HG02970 (cell line): ENCODE data around the gene NPDC1.
"Not testable (repeated sequence)": the region's sequence is repeated elsewhere in the genome, so short reads cannot be mapped to it uniquely, and the experiment has no call there.

Experiments used
- ATAC-seq: cut with Tn5 transposase; IDR thresholded peaks from one replicate; pipeline ENCODE4 v1.9.1; 2021; ENCODE audit warnings: mild to moderate bottlenecking, moderate library complexity, moderate number of reproducible peaks; ENCODE audit not compliant: unreplicated experiment, low FRiP score

NPDC1 gene

DNA sequence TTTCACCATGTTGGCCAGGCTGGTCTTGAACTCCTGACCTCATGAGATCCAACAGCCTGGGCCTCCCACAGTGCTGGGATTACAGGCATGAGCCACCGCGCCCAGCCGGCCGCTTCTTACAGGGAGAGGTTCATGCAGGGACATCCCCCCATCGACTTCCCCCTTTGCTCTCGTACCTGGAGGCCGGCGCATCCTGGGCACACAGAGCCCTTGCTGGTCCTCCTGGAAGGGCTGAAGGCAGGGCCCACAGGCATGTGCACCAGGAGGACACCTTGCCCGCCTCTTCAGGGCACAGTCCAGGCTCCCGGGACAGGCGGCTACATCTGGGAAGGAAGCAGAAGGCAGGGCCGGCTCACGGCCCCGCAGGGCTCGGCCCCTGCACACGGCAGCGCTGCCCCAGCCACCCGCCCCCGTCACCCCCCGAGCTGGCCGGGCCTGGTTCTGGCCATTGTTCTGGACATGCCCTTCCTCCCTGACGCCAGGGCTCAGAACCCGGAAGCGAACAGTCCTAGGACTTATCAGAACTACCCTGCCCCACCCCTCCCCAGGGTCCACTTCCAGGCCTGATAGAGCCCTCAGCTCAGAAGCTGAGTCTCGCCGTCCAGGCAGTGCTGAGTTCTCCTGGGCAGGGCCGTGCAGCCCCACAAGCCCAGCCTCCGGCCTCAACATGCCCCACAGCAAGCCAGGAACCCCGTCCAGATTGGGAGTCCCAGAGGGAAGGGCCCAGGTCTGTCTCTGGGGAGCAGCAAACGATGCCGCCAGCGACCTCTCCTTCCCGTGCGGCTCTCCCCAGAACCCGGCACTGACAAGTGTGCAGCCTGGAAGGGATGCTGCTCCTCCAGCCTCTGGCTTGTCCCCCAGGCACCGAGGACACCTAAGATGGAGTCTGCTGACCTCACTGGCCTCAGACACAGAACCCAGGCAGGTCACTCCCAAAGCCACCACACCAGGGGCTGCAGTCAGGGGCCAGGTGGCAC lies 2.9 kb downstream of the NPDC1 start:
- no peak for ATAC-seq

DNA sequence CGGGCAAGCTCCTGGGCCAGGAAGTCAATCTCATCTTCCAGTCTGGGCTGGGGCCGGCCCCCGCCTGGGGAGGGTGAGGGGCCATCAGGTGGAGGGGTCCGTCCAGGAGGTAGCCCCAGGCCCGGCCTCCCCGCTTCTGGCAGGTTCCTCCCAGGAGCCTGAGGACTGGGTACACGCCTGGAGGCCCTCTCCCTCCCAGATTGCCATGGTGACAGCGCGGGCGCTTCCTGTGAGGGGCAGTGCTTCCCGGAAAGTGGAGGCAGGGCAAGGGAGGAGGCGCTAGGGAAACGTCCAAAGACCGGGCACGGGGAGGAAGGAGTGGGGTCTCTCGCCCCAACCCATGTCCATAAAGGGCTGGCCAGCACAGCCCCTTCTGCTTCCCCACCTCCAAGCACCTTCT lies 4.9 kb downstream of the NPDC1 start:
- no peak for ATAC-seq

- no peak for ATAC-seq
Measured at GRCh38 chr9:137040568-137040967, 5.4 kb downstream of the NPDC1 start.

GRCh38 chr9:137039611-137040366 lies 6.2 kb downstream of the NPDC1 start:
- no peak for ATAC-seq

DNA sequence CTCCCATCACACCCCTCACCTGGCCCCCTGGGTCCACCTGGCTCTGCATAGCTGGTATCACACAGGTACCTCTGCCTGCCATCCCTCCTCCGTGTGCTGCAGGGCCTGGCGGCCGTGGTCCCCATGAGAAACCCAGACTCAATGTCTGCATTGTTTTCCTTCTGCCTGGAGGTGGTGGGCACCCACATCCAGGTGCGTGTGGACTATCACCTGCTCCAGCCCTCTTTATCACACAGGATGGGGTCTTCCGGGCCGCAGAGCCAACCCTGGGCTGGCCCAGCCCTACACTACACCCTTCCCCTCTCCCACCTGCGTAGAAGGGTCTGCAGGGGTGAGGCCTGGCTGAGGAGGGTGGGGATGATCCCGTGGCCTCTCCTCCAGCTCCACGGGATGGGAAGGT lies 7.1 kb downstream of the NPDC1 start:
- no peak for ATAC-seq

GRCh38 chr9:137037483-137037882 lies 8.5 kb downstream of the NPDC1 start:
- no peak for ATAC-seq

GRCh38 chr9:137037035-137037434 lies 8.9 kb downstream of the NPDC1 start:
- ATAC-seq: no peak

DNA sequence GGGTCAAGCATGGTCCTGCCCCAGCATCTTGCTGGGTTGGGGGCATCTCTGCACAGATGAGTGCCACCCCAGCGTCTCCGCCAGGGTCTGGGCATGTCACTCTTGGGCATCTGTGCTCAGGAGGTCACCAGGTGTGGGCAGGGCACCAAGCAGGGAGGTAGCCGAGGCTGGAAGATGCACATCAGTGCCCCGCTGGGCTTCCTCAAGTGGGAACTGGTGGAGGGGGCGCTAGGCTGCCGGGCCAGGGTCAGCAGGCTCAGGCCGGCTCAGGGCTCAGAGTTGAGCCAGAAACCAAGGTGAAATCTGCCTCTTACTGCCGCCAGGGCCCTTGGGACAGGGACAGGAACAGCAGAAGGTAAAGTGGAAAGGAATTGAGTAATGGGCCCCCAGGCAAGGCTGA lies 10.0 kb downstream of the NPDC1 start:
- ATAC-seq: no peak

DNA sequence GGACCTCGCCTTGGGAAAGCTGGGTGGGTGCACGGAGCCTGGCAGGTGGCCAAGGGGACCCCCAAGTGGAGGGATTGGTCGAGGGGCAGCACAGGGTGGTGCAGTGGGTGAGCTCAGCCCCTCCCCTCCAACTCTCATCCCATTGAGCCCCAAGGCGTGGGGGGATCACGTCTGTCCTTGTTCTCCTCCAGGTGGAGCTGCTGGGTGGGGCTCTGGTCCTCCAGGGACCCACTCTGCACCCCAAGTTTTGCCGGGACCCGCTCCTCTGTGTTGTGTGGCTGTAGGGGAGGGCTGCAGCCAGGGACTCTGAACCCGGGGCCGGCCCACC lies 10.5 kb downstream of the NPDC1 start:
- ATAC-seq: no peak

DNA sequence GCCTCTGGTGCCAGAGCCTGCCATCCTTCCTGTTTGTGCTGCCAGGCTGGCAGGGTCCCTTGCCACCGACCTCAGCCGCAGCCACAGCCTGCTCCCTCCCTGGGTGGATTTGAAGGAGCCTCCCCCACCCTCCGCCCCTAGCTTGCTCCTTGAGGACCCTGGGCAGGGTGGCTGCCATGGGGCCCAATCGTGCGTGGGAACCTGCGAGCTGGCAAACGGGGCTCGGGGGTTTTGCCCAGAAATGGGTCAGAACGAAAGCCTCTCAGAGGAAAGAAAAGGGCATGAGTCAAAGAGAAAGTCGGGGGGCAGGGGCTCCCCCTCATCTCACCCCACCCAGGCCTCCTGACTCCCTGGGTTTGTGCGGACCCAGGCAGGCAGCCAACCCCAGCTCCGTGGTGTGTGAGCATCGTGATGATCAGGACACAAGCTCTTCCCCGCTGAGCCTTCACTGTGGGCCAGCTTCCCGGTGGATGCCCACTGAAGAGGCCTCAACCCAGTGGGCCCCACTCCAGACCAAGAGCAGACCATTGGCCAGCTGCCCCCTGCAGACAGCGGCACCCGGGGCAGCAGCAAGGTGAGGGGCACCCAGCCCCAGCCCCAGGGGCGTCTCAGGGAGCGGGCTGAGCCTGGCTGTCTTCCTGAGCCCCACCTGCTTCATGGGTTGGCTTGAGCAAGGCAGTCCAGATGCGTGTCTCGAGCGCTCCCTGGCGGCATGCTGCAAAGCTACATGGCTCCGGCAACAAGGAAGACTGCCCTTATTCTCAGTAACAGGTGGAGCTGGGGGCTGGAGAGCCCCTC lies 11.1 kb downstream of the NPDC1 start:
- no peak for ATAC-seq

GRCh38 chr9:137034039-137034708 lies 11.8 kb downstream of the NPDC1 start:
- ATAC-seq: no peak

DNA sequence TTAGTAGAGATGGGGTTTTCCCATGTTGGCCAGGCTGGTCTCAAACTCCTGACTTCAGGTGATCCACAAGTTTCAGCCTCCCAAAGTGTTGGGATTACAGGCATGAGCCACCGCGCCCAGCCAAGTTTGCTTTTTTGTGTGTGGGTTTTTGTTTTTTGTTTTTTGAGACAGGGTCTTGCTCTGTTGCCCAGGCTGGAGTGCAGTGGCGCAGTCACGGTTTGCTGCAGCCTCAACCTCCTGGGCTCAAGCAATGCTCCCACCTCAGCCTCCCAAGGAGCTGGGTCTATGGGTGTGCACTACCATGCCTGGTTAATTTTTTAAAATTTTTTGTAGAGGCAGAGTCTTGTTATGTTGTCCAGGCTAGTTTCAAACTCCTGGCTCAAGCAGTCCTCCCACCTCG lies 12.5 kb downstream of the NPDC1 start:
- not testable (repeated sequence) for ATAC-seq

DNA sequence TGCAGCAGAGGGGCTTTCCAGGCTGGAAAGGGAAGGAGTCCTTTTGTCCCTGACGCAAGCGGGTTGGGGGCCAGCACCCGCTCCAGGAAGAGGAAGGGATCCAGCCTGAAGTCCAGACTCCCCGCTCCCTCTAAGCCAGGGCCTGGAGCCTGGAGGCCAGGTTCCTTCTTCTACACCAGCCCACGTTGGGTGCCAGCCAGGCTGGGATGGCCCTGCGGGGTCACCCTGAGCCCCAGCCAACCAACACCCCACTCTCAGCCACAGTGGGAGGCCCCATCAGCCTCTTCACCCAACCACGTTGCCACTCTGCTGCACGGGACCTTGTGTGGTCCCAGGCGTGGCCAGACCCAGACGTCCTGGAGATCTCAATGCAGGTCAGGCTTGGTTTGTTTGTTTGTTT lies 13.1 kb downstream of the NPDC1 start:
- no peak for ATAC-seq

DNA sequence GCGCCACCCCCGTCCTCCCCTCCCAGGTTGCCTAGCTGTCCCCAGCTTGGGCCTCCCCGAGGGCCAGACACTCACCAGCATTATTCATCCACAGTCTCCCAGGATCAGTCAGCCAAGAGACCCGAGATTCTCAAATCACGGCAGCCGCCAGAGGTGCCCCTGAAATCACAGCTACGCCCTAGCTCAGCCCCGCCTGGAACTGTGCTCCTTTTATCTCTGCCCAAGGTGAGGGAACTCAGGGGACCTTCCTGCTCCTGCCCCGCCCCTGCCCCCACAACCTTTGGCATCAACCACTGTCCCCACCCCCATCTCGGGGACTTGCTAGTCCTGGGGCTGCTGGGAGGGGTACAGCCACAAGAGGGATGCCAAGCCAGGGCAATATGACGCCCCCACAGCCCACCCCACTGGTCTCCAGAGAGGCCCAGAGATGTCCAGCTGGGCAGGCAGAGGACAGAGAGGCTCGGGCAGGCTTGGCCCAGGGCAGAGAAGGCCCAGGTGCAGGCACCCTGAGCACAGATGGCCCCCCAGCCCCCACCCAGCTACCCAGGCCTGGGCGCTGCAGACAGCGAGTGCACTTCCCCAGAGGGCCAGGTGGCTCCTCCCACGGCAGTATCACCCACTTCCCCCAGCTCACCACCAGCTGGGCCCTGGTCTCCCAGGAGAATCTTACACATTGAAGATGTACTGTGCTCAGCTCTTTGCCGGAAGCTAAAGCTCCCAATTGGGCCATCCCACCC lies 13.9 kb downstream of the NPDC1 start, which contains the start of gene FUT7:
FUT7 (minus strand) TSS at position 185 of the 737 bp plus-strand sequence; CDS start at position 88, 97 bp downstream.
- no peak for ATAC-seq

GRCh38 chr9:137030538-137031527 lies 15.1 kb downstream of the NPDC1 start:
- no peak for ATAC-seq

DNA sequence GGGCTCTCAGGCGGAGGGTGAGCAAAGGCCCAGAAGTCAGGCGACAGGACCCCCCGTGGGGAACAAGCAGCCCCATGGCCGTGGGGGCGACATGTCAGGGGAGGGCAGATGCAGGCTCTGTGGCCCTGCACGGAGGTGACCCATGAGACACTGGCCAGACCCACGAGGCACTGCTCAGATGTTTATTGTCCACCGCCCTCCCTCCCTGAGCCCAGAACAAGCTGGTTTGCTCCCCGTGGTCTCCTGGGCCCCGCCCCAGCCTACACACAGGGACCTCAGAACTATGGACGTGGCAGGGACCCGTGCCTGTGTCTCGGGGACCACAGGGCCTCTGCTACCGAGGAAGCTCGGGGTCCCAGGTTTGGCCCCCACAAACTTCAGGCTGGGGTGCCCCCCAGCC lies 16.0 kb downstream of the NPDC1 start:
- ATAC-seq: no peak

GRCh38 chr9:137029058-137029936 lies 16.7 kb downstream of the NPDC1 start:
- ATAC-seq: no peak
